Gastroesophageal sphincter (tissue), 3 donors: ENCODE data around the gene SLC28A2.

Experiments
- EP300 ChIP-seq: sonication (generic); formaldehyde crosslinking; IDR thresholded peaks from one replicate; pipeline ENCODE4 v1.6.1; 2017; ENCODE audit warnings: antibody characterized with exemption, mild to moderate bottlenecking
- POLR2A ChIP-seq, 2 donors: fragments of 450-650 bp; IDR thresholded peaks; one replicate each; pipeline ENCODE4 v1.6.1; 2017; ENCODE audit warnings: antibody characterized with exemption in 2 of 2, mild to moderate bottlenecking in 2 of 2, moderate library complexity in 1 of 2
- POLR2AphosphoS5 ChIP-seq: sonication (generic); formaldehyde crosslinking; IDR thresholded peaks from one replicate; pipeline ENCODE4 v1.6.1; 2017; ENCODE audit warnings: antibody characterized with exemption
- TF ChIP-seq, protein P1 (sequence below), 4 experiments: fragments of 200-600 bp in 2 of 4; fragments of 450-650 bp in 2 of 4; sonication (generic) in 1 of 4; IDR thresholded peaks; one replicate each; pipeline ENCODE4 v1.5.1; 2017 to 2019; ENCODE audit warnings: antibody characterized with exemption in 4 of 4, mild to moderate bottlenecking in 2 of 4, moderate library complexity in 2 of 4

DNA sequence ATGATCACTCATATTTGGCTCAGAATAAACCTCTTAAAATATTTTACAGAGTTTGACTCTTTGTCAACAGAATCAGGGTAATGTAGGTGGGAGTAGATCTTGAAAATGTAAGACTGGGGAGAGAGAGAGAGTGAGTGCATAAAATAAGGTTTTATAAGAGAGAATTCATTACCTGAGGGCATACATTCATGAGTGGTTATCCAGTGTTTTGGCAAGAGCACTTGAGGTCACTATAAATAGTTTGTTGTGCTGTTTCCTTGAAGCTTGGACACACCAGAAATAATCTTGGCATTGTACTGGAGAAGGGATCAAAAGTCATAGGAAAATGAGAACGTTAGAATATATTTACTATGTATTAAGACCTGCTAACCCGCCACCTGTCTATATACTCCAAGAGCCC lies 33.4 kb downstream of the SLC28A2 start:
- no peak for TF ChIP-seq POLR2A (IDR thresholded peaks at IDR 0.05)
- TF ChIP-seq, protein P1, sequence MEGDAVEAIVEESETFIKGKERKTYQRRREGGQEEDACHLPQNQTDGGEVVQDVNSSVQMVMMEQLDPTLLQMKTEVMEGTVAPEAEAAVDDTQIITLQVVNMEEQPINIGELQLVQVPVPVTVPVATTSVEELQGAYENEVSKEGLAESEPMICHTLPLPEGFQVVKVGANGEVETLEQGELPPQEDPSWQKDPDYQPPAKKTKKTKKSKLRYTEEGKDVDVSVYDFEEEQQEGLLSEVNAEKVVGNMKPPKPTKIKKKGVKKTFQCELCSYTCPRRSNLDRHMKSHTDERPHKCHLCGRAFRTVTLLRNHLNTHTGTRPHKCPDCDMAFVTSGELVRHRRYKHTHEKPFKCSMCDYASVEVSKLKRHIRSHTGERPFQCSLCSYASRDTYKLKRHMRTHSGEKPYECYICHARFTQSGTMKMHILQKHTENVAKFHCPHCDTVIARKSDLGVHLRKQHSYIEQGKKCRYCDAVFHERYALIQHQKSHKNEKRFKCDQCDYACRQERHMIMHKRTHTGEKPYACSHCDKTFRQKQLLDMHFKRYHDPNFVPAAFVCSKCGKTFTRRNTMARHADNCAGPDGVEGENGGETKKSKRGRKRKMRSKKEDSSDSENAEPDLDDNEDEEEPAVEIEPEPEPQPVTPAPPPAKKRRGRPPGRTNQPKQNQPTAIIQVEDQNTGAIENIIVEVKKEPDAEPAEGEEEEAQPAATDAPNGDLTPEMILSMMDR (IDR thresholded peaks at IDR 0.05), result no peak
- no peak for TF ChIP-seq POLR2AphosphoS5
- no peak for TF ChIP-seq EP300
